OCI-LY3 (cell line): ENCODE data around the gene SMYD4.
"Not testable (repeated sequence)": the region's sequence is repeated elsewhere in the genome, so short reads cannot be mapped to it uniquely, and the experiment has no call there.

Experiments used
- EZH2phosphoT487 ChIP-seq: fragments of 200-600 bp; shearing (Covaris generic); IDR thresholded peaks from 2 replicates; pipeline ENCODE4 v1.6.1; 2018; ENCODE audit warnings: antibody characterized with exemption, mixed run types, low read depth
- TF ChIP-seq, protein P1 (sequence below): fragments of 200-600, 300-600 bp; sonication (generic); IDR thresholded peaks from 2 replicates; pipeline ENCODE4 v1.5.1; 2014; ENCODE audit warnings: antibody characterized with exemption, low read length, low read depth

DNA sequence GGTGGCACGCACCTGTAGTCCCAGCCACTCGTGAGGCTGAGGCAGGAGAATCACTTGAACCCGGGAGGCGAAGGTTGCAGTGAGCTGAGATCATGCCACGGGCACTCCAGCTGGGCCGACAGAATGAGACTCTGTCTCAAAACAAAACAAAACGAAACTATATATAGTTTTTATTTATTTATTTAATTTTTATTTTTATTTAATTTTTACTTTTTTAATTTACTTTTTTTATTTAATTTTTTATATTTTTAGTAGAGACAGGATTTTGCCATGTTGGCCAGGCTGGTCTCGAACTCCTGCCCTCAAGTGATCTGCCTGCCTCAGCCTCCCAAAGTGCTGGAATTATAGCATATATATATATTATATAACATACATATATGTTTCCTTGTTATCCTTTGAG lies 26.8 kb upstream of the SMYD4 start:
- TF ChIP-seq, protein P1, sequence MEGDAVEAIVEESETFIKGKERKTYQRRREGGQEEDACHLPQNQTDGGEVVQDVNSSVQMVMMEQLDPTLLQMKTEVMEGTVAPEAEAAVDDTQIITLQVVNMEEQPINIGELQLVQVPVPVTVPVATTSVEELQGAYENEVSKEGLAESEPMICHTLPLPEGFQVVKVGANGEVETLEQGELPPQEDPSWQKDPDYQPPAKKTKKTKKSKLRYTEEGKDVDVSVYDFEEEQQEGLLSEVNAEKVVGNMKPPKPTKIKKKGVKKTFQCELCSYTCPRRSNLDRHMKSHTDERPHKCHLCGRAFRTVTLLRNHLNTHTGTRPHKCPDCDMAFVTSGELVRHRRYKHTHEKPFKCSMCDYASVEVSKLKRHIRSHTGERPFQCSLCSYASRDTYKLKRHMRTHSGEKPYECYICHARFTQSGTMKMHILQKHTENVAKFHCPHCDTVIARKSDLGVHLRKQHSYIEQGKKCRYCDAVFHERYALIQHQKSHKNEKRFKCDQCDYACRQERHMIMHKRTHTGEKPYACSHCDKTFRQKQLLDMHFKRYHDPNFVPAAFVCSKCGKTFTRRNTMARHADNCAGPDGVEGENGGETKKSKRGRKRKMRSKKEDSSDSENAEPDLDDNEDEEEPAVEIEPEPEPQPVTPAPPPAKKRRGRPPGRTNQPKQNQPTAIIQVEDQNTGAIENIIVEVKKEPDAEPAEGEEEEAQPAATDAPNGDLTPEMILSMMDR: not testable (repeated sequence)
- TF ChIP-seq EZH2phosphoT487: not testable (repeated sequence)
